Measurements from ENCODE around the gene TMEM176B. TPM values are rescaled to one million over a fixed set of nuclear protein-coding genes. Genes with fewer than 3 reads are reported as not detected.
A peak's percentile ranks its signal among the peaks of the same experiment; 100 is the strongest.

TMEM176B gene
- total RNA-seq, 4 donors from 2014 or later, result 2.5 to 14.5 (median 4.9) TPM

GRCh38 chr7:150753826-150754603 lies 46.1 kb downstream of the TMEM176B start:
- H3K4me3 ChIP-seq, result no peak overlapping the region
- peaks cover 7% of the 10 kb centered on the region for H3K4me1 ChIP-seq
- no peaks in the 10 kb centered on the region for H3K9me3 ChIP-seq
- 45% methylated on average over 3 of the region's 3 CpGs for WGBS
- no peaks in the 10 kb centered on the region for H3K27me3 ChIP-seq
- H3K27ac ChIP-seq, result no peak overlapping the region
- TF ChIP-seq EP300 (IDR thresholded peaks at IDR 0.05), result no peak
- TF ChIP-seq POLR2A (IDR thresholded peaks at IDR 0.05), result no peak
- TF ChIP-seq POLR2AphosphoS5 (IDR thresholded peaks at IDR 0.05), result no peak
- TF ChIP-seq CTCF (IDR thresholded peaks at IDR 0.05), result no peak
- no peak for DNase-seq (ENCODE audit: low spot score in 2 of 2)
- no peaks in the 10 kb centered on the region for H3K36me3 ChIP-seq

DNA sequence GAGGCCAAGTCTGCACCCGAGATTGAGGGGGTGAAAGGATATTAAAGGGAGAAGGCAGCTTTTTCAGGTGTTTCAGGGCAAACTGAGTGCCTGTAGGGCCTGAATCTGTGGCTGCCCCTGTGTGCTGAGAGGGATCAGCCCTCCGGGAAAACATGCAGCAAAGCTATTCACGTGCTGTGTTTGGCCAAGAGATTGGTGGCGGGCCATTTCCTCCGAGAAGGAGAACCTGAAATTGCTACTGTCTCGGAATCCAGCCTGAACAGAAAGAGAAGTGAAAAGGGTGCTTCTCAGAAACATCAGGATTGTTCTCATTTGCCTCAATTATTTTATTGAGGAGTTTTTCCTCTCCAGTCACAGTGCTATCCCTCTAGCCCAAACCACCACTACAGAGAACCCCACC lies 46.9 kb downstream of the TMEM176B start:
- WGBS, result 81% methylated on average over 6 of the region's 6 CpGs
- Histone ChIP-seq H3K4me3 (no peak overlapping the region), H3K9me3 (no peaks in the 10 kb centered on the region), H3K27me3 (no peaks in the 10 kb centered on the region), H3K36me3 (no peaks in the 10 kb centered on the region), H3K27ac (peak overlapping the region; percentile 41), H3K4me1 (peaks cover 7% of the 10 kb centered on the region)
- TF ChIP-seq EP300 (IDR thresholded peaks at IDR 0.05), result no peak
- TF ChIP-seq POLR2A (IDR thresholded peaks at IDR 0.05), result no peak
- no peak for TF ChIP-seq CTCF (IDR thresholded peaks at IDR 0.05)
- no peak for TF ChIP-seq POLR2AphosphoS5 (IDR thresholded peaks at IDR 0.05)
- DNase-seq (ENCODE audit: low spot score in 2 of 2), result no peak

DNA sequence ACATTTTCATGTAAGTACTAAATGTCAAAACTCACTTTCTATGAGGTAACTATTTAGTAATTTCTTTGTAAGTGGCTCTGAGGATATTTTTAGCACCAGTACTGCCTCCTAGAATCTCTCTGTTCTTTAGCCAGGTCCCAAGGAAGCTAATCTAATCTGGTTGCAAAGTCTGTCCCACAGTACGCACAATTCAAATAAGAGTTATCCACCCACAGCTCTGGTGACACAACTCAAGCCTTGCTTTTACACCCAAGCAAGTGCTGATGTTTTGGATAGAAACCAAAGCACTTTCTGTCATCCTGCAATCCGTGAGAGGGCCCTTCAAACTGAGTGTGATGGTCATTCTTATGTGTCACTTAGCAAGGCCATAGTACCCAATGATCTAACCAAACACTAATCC lies 48.5 kb downstream of the TMEM176B start:
- 49% methylated on average over 2 of the region's 2 CpGs for WGBS
- Histone ChIP-seq H3K4me3 (no peak overlapping the region), H3K9me3 (no peaks in the 10 kb centered on the region), H3K4me1 (peaks cover 7% of the 10 kb centered on the region), H3K27ac (no peak overlapping the region), H3K36me3 (no peaks in the 10 kb centered on the region), H3K27me3 (no peaks in the 10 kb centered on the region)
- TF ChIP-seq POLR2A (IDR thresholded peaks at IDR 0.05) (no peak), POLR2AphosphoS5 (IDR thresholded peaks at IDR 0.05) (no peak), CTCF (IDR thresholded peaks at IDR 0.05) (no peak), EP300 (IDR thresholded peaks at IDR 0.05) (no peak)
- no peak for DNase-seq (ENCODE audit: low spot score in 2 of 2)

DNA sequence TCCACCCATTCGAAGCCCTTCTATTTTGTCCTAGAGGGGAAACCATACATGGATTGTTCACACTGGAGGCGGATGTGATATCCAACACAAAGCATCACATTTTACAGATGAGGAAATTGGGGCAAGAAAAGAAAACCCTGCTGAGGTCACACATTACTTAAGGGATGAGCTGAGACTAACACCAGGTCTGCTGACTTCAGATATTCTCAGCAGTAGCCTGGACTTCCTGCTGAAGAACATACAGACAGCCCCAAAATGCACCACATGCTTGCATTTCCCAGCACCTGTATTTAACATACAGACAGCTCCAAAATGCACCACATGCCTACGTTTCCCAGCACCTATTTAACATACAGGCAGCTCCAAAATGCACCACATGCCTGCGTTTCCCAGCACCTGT lies 51.8 kb downstream of the TMEM176B start:
- Histone ChIP-seq H3K27ac (no peak overlapping the region), H3K4me1 (no peaks in the 10 kb centered on the region), H3K9me3 (no peaks in the 10 kb centered on the region), H3K36me3 (peaks cover 2% of the 10 kb centered on the region), H3K27me3 (no peaks in the 10 kb centered on the region), H3K4me3 (no peak overlapping the region)
- TF ChIP-seq CTCF (IDR thresholded peaks at IDR 0.05) (no peak), POLR2AphosphoS5 (IDR thresholded peaks at IDR 0.05) (no peak), POLR2A (IDR thresholded peaks at IDR 0.05) (no peak), EP300 (IDR thresholded peaks at IDR 0.05) (no peak)
- DNase-seq (ENCODE audit: low spot score in 2 of 2), result no peak
- 63% methylated on average over 4 of the region's 4 CpGs for WGBS

- no peak for TF ChIP-seq CTCF (IDR thresholded peaks at IDR 0.05)
- no peak for TF ChIP-seq POLR2A (IDR thresholded peaks at IDR 0.05)
- TF ChIP-seq POLR2AphosphoS5 (IDR thresholded peaks at IDR 0.05), result no peak
- no peak for TF ChIP-seq EP300 (IDR thresholded peaks at IDR 0.05)
- Histone ChIP-seq H3K9me3 (no peaks in the 10 kb centered on the region), H3K4me1 (no peaks in the 10 kb centered on the region), H3K4me3 (no peak overlapping the region), H3K27me3 (no peaks in the 10 kb centered on the region), H3K27ac (no peak overlapping the region), H3K36me3 (peaks cover 5% of the 10 kb centered on the region)
- 78% methylated on average over 6 of the region's 6 CpGs for WGBS
- no peak for DNase-seq (ENCODE audit: low spot score in 2 of 2)
These were observed 53.2 kb downstream of the TMEM176B start for GRCh38 chr7:150746921-150747320.

Measured in suprapubic skin (tissue), 4 donors.